ENCODE results near the gene IHH.

Gene IHH

DNA sequence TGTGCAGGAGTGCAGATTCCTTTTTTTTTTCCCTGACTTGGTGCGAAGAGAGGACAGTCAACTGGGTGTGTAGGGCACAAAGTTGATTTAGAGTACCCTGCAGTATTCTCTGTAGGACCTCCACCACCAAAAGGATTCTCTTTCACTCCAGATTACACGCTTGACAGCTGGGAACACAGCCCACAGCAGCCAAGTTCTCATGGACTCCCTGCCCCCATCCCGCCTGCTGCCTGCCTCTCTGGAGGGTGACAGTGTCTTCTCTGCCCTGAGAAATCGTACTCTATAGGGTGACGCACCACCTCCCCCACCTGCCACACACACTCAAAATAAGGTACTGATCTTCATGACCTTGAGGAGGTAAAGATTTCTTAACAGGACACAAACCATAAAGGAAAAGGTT, 26.6 kb upstream of the IHH start:
- peaks cover 28% of the 10 kb centered on the region for H3K4me1 Mint-ChIP-seq
- no peak for DNase-seq (ENCODE audit: low spot score in 2 of 2)
- peaks cover 2% of the 10 kb centered on the region for H3K36me3 Mint-ChIP-seq (ENCODE audit: insufficient read depth)
- H3K9me3 Mint-ChIP-seq: no peaks in the 10 kb centered on the region
- no peak for ATAC-seq (replicated peaks; ENCODE audit: extremely low read depth, poor library complexity, severe bottlenecking)
- no peak overlapping the region for H3K4me3 Mint-ChIP-seq
- no peaks in the 10 kb centered on the region for H3K27me3 Mint-ChIP-seq
- no peak overlapping the region for H3K27ac Mint-ChIP-seq (ENCODE audit: low read depth)

DNA sequence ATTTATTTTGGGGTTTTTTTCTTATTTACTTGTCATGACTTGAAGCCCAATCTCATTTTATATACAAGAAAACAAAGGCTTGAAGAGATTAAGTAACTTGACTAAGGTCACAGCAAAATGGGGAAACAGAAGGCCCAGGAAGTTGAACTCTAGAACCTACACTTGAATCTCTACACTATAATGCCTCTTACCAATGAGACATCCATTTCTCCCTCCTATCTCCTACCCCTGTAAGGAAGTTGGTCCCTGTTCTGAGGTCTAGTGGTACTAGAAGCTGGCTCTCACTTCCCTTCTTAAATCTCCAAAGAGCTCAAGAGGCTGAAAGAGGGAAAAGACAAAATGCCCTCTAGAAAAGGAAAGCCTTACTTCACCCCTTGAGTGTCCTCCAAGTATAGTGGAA, 25.5 kb upstream of the IHH start:
- no peak overlapping the region for H3K4me3 Mint-ChIP-seq

DNA sequence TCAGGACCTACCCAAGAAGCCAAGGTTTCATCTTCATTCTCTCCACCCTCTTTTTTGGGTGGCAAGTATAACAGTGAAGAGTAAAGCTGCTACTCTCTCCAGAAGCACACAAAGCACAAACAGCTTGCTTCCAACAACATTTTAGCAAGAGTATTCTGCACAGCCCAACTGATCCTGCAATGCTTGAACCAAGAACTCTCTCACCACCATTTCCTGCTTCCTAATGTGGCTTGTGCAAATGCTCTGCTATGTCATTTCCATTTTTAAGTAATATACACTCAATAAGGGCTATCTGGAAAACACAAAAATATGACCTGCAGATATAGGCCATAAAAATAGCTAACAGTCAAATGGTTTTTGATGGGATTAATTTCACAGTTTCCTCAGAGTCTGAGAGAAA, 24.1 kb upstream of the IHH start:
- DNase-seq (ENCODE audit: low spot score in 2 of 2) (no peak), ATAC-seq (replicated peaks; ENCODE audit: extremely low read depth, poor library complexity, severe bottlenecking) (no peak)
- no peaks in the 10 kb centered on the region for H3K9me3 Mint-ChIP-seq
- H3K4me3 Mint-ChIP-seq: no peak overlapping the region
- peaks cover 2% of the 10 kb centered on the region for H3K36me3 Mint-ChIP-seq (ENCODE audit: insufficient read depth)
- peaks cover 32% of the 10 kb centered on the region for H3K4me1 Mint-ChIP-seq
- H3K27me3 Mint-ChIP-seq: no peaks in the 10 kb centered on the region
- no peak overlapping the region for H3K27ac Mint-ChIP-seq (ENCODE audit: low read depth)

More for the DNA sequence above, 25.5 kb upstream of the IHH start:
- Mint-ChIP-seq H3K36me3 (ENCODE audit: insufficient read depth) (peaks cover 2% of the 10 kb centered on the region), H3K27ac (ENCODE audit: low read depth) (no peak overlapping the region), H3K4me1 (peaks cover 32% of the 10 kb centered on the region), H3K27me3 (no peaks in the 10 kb centered on the region), H3K9me3 (no peaks in the 10 kb centered on the region)
- no peak for DNase-seq (ENCODE audit: low spot score in 2 of 2)
- ATAC-seq (replicated peaks; ENCODE audit: extremely low read depth, poor library complexity, severe bottlenecking): no peak

DNA sequence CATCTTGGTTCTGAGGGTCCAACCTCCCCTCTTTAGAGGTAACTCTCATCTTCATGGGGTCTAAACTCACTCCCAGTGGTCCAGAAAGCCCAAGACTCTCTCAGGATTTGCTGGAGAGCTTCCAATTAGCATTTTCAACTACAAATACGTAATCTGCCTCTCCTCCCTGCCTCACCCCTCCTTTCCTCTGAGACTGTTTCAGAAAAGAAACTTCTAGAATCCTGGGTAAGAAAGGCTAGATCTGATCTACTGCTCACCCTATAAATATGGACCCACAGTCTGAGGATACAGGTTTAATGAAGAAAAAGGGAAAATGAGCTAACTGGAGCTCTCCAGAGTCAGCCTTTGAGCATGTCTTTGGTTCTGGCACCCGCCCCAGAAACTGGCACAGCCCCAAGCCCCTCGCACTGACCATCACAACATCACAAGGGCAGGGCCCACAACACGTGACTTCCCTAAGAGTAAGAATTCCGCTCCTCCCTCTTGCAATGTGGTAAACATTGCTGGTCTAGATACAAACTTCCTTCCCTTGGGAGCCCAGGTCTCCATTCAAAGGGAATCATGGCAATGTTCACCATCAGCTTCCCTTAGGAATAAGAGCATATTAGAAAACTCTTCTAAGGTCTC, 21.7 kb upstream of the IHH start:
- no peak for ATAC-seq (replicated peaks; ENCODE audit: extremely low read depth, poor library complexity, severe bottlenecking)
- Mint-ChIP-seq H3K4me3 (no peak overlapping the region), H3K27me3 (no peaks in the 10 kb centered on the region), H3K36me3 (ENCODE audit: insufficient read depth) (peaks cover 2% of the 10 kb centered on the region), H3K9me3 (no peaks in the 10 kb centered on the region), H3K4me1 (peaks cover 32% of the 10 kb centered on the region), H3K27ac (ENCODE audit: low read depth) (no peak overlapping the region)
- no peak for DNase-seq (ENCODE audit: low spot score in 2 of 2)

DNA sequence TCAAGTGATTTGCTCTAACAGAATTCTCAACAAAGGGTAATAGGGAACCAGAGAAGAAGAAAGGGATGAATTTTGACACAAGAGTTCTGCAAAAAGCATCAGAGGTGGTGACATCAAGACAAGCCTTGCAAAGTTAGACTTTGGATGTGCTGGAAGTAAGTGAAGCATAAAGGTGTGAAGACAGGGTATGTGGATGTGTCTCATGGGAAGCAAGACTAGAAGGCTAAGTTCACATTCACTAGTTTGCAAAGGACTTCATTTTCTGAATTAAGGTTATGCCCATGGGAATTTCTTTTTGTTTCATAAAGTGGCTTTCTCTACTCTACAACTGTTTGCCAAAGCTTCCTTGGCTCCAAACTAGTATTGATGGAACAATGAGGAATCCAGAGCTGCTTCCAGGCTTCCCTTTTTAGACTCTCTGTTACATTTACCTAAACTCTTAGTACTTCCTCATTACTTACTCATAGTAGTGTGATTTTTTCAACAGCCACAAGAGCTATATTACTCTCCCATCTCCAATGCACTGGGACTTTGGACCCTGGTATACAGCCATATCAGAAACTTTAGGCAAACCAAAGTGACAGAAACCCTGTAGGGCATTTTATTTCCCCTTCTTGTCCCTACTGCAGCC, 21.1 kb upstream of the IHH start:
- no peak overlapping the region for H3K27ac Mint-ChIP-seq (ENCODE audit: low read depth)
- H3K27me3 Mint-ChIP-seq: no peaks in the 10 kb centered on the region
- H3K36me3 Mint-ChIP-seq (ENCODE audit: insufficient read depth): peaks cover 1% of the 10 kb centered on the region
- H3K4me1 Mint-ChIP-seq: peaks cover 28% of the 10 kb centered on the region
- H3K4me3 Mint-ChIP-seq: no peak overlapping the region
- no peaks in the 10 kb centered on the region for H3K9me3 Mint-ChIP-seq
- ATAC-seq (replicated peaks; ENCODE audit: extremely low read depth, poor library complexity, severe bottlenecking) (no peak), DNase-seq (ENCODE audit: low spot score in 2 of 2) (no peak)

DNA sequence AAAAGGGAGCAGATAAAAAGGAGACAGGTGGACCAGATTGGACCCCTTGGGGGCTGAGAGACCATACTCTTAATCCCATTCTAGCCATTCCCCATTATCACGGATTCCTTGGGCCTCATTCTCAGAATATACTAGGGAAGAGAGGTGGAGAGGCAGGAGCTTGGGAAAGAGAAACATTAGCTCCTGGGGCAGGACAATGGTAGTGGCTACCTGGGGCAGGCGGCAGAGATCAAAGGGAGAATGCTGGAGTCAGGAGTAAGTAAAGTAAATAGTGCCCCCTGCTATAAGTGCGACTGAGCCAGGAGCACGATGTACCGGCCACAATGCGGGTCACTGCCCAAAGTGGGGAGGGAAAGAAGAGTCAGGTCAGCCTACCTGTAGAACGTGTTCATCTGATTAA, 20.4 kb upstream of the IHH start:
- Mint-ChIP-seq H3K27ac (ENCODE audit: low read depth) (no peak overlapping the region), H3K4me3 (no peak overlapping the region), H3K27me3 (no peaks in the 10 kb centered on the region), H3K9me3 (no peaks in the 10 kb centered on the region), H3K36me3 (ENCODE audit: insufficient read depth) (peaks cover 3% of the 10 kb centered on the region), H3K4me1 (peaks cover 21% of the 10 kb centered on the region)
- DNase-seq (ENCODE audit: low spot score in 2 of 2): no peak
- no peak for ATAC-seq (replicated peaks; ENCODE audit: extremely low read depth, poor library complexity, severe bottlenecking)

DNA sequence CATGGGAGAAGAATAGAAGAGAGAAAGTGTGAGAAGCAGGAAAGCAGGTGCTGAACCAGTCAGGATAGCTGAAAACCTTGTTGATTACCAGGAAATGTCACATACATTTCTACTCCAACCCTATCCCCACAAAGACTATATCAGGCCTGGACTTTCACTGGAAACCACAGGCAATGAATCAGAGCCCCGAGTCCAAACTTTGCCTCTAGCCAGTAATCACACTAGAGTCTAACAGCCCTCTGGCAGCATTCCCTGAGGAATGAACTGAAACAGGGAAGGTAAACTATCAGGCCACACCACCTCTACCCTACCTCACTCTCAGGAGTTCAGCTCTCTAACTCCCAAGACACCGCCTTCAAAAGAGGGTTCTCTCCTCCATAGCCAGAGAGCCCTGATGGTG, 18.7 kb upstream of the IHH start:
- H3K27ac Mint-ChIP-seq (ENCODE audit: low read depth): no peak overlapping the region
- H3K36me3 Mint-ChIP-seq (ENCODE audit: insufficient read depth): peaks cover 5% of the 10 kb centered on the region
- ATAC-seq (replicated peaks; ENCODE audit: extremely low read depth, poor library complexity, severe bottlenecking): no peak
- peaks cover 9% of the 10 kb centered on the region for H3K4me1 Mint-ChIP-seq
- H3K27me3 Mint-ChIP-seq: no peaks in the 10 kb centered on the region
- H3K4me3 Mint-ChIP-seq: no peak overlapping the region
- DNase-seq (ENCODE audit: low spot score in 2 of 2): no peak
- no peaks in the 10 kb centered on the region for H3K9me3 Mint-ChIP-seq

DNA sequence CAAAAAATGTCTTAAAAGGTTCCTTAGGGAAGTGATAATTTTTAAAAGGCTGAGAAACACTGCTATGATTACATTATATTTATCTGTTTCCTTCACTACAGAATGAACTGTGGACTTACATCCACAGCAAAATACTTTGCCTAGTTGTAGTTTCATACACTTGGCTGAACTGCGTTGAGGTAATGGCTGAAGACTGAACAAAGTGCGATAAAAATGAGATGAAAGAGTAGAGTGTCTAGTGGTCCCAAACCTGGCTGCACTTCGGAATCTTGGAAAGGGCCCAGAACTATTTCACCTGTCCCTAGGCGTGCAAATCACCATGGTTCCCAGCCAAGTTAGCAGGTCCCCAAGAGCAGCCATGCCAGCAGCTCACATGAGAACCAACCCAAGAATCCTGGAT, 18.2 kb upstream of the IHH start:
- H3K4me3 Mint-ChIP-seq: no peak overlapping the region
- H3K9me3 Mint-ChIP-seq: no peaks in the 10 kb centered on the region
- no peak for DNase-seq (ENCODE audit: low spot score in 2 of 2)
- H3K36me3 Mint-ChIP-seq (ENCODE audit: insufficient read depth): peaks cover 5% of the 10 kb centered on the region
- H3K27ac Mint-ChIP-seq (ENCODE audit: low read depth): no peak overlapping the region
- H3K4me1 Mint-ChIP-seq: peaks cover 9% of the 10 kb centered on the region
- ATAC-seq (replicated peaks; ENCODE audit: extremely low read depth, poor library complexity, severe bottlenecking): no peak
- H3K27me3 Mint-ChIP-seq: no peaks in the 10 kb centered on the region

DNA sequence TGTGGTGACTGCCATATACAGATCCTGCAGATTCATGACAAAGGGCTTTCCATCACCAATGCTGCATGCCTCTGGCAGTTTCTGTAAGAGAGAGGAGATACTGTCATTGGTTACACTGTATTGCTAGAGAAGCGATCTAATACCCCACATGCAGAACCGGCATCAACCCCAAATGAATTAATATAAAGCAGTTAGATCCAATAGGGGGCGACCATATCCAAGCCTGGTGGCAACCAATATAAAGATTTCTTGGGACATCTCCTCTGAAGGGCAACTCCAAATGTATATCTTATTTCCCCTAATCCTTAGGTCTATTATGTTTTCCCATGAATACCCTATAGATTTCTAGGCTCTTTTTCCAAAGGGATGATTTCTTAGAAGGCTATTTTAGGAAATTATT, 17.4 kb upstream of the IHH start:
- no peak overlapping the region for H3K4me3 Mint-ChIP-seq
- H3K4me1 Mint-ChIP-seq: peaks cover 9% of the 10 kb centered on the region
- H3K27me3 Mint-ChIP-seq: no peaks in the 10 kb centered on the region
- peaks cover 5% of the 10 kb centered on the region for H3K36me3 Mint-ChIP-seq (ENCODE audit: insufficient read depth)
- ATAC-seq (replicated peaks; ENCODE audit: extremely low read depth, poor library complexity, severe bottlenecking) (no peak), DNase-seq (ENCODE audit: low spot score in 2 of 2) (no peak)
- H3K27ac Mint-ChIP-seq (ENCODE audit: low read depth): no peak overlapping the region
- no peaks in the 10 kb centered on the region for H3K9me3 Mint-ChIP-seq

DNA sequence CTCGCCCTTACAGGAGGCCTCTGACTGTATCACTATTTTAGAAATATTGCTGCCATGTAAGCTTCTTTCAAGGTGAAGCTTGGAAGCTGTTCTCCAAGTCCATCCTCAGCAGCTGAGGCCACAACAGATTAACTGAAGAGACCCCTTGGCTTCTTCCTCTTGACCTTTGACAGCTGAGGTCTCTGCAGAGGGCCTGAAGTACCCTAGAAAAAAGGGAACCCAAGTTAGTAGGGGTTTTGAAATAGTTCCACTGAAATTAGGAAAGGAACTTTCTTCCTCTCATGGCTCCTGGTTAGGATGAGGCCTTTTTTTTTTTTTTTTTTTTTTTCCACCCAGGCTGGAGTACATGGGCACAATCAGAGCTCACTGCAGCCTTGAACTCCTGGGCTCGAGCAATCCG, 15.5 kb upstream of the IHH start:
- Mint-ChIP-seq H3K36me3 (ENCODE audit: insufficient read depth) (peaks cover 5% of the 10 kb centered on the region), H3K27ac (ENCODE audit: low read depth) (no peak overlapping the region), H3K27me3 (no peaks in the 10 kb centered on the region), H3K4me3 (no peak overlapping the region), H3K4me1 (no peaks in the 10 kb centered on the region), H3K9me3 (no peaks in the 10 kb centered on the region)
- ATAC-seq (replicated peaks; ENCODE audit: extremely low read depth, poor library complexity, severe bottlenecking) (no peak), DNase-seq (ENCODE audit: low spot score in 2 of 2) (no peak)

DNA sequence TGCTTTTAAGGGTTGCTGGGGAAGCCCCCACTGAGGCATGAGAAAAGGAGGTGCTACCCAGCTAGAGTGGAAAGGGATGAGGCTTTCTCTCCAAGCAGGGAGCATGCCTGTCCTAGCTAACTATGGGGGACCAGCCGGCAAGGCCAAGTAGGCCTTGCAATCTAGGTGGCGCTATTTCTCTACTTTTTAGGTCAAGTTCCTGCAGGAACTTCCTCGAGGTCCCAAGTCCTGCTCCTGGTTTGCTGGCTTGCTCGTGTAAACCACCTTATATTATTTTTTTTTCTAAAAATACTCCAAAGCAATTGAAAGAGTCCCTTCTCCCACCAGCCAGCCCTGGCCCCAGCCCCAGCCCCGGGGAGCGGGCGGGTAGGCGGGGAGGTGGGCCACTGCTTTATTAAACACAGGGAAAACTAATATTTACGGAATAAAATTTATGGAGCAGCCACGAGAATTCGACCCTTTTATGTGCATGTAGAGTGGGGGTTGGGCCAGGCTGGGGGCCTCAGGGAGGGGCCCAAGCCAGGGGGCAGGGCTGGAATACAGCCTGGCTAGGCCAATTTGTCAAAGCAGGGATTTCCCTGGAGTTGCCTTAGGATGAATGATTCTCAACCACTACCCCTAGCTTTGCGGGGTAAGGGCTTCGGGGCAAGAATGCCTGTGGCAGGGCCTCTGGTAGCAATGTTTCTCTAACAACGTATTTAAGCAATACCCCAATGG, 12.8 kb upstream of the IHH start:
- H3K27ac Mint-ChIP-seq (ENCODE audit: low read depth): no peak overlapping the region
- H3K4me3 Mint-ChIP-seq: no peak overlapping the region
- no peak for ATAC-seq (replicated peaks; ENCODE audit: extremely low read depth, poor library complexity, severe bottlenecking)

DNA sequence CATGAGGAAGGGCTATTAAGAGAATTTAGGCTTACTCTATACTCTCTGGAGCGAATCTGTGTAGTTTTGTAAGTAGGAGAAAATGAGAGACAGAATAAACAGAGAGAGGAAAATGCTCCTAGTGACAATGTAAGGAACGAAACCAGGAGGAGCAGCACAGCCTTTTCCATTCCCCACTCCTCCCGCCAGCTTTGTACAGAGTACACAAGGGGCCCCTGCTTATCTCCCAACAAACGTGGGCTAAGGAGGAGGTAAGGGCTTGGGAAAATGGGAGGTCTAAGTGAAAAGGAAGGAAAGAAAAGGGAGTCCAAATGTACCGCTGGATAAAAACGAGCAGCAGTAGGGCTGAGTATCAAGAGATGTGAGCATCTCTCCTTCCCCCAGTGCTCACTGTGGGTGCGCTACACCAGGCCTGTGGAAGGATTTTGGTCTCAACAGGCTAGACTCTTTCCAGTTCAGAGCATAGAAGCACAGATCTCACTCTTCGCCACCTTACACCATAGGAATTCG, 12.1 kb upstream of the IHH start:
- H3K36me3 Mint-ChIP-seq (ENCODE audit: insufficient read depth): peaks cover 5% of the 10 kb centered on the region
- H3K27ac Mint-ChIP-seq (ENCODE audit: low read depth): no peak overlapping the region
- DNase-seq (ENCODE audit: low spot score in 2 of 2) (no peak), ATAC-seq (replicated peaks; ENCODE audit: extremely low read depth, poor library complexity, severe bottlenecking) (no peak)
- H3K4me3 Mint-ChIP-seq: no peak overlapping the region
- no peaks in the 10 kb centered on the region for H3K9me3 Mint-ChIP-seq
- H3K27me3 Mint-ChIP-seq: no peaks in the 10 kb centered on the region
- H3K4me1 Mint-ChIP-seq: no peaks in the 10 kb centered on the region

More for the DNA sequence above, 12.8 kb upstream of the IHH start:
- Mint-ChIP-seq H3K9me3 (no peaks in the 10 kb centered on the region), H3K27me3 (no peaks in the 10 kb centered on the region), H3K36me3 (ENCODE audit: insufficient read depth) (peaks cover 5% of the 10 kb centered on the region), H3K4me1 (no peaks in the 10 kb centered on the region)
- no peak for DNase-seq (ENCODE audit: low spot score in 2 of 2)

All from central memory CD8-positive, alpha-beta T cell (primary cell).